Chondrocyte (in vitro differentiated cells): ENCODE data around the gene NUMBL. TPM values are rescaled to one million over a fixed set of nuclear protein-coding genes. Genes with fewer than 3 reads are reported as not detected.

ENCODE experiments used
- DNase-seq: peaks from one replicate; pipeline ENCODE4 v3.0.0; 2021; ENCODE audit warnings: mixed read lengths, low spot score
- H3K27ac Mint-ChIP-seq: one replicate; pipeline ENCODE4 v1.8.0; 2021; ENCODE audit warnings: mild to moderate bottlenecking, moderate library complexity, mixed read lengths; ENCODE audit not compliant: unreplicated experiment
- H3K27me3 Mint-ChIP-seq: 2 replicates; pipeline ENCODE4 v1.8.0; 2021; ENCODE audit warnings: low read depth, mixed read lengths
- H3K36me3 Mint-ChIP-seq: 2 replicates; pipeline ENCODE4 v1.8.0; 2021; ENCODE audit warnings: low read depth, mixed read lengths
- H3K4me1 Mint-ChIP-seq: 2 replicates; pipeline ENCODE4 v1.8.0; 2021; ENCODE audit warnings: low read depth, mild to moderate bottlenecking, mixed read lengths
- H3K4me3 Mint-ChIP-seq: one replicate; pipeline ENCODE4 v1.8.0; 2021; ENCODE audit warnings: mild to moderate bottlenecking, moderate library complexity, mixed read lengths; ENCODE audit not compliant: unreplicated experiment
- H3K9me3 Mint-ChIP-seq: 2 replicates; pipeline ENCODE4 v1.8.0; 2021; ENCODE audit warnings: low read depth, mixed read lengths
- CTCF ChIP-seq: fragments of 200-600 bp; sonication (generic); IDR thresholded peaks from 2 replicates; pipeline ENCODE4 v1.5.0; 2021; ENCODE audit warnings: antibody characterized with exemption, mild to moderate bottlenecking, moderate library complexity
- total RNA-seq: library from RNA; stranded (reverse); gene quantifications from 3 replicates; pipeline ENCODE4 v1.2.1, GENCODE V29; 2021

Gene NUMBL
- total RNA-seq, 1 donor from 2014 or later: 121 TPM

- Mint-ChIP-seq H3K27ac (no peak overlapping the region), H3K9me3 (no peaks in the 10 kb centered on the region), H3K27me3 (no peaks in the 10 kb centered on the region), H3K4me3 (no peak overlapping the region), H3K36me3 (peaks cover 29% of the 10 kb centered on the region), H3K4me1 (peaks cover 3% of the 10 kb centered on the region)
- no peak for DNase-seq
- no peak for TF ChIP-seq CTCF
Observed at GRCh38 chr19:40685016-40685526, 5.4 kb downstream of the NUMBL start.

GRCh38 chr19:40684280-40684679 lies 6.2 kb downstream of the NUMBL start:
- Mint-ChIP-seq H3K27me3 (no peaks in the 10 kb centered on the region), H3K36me3 (peaks cover 32% of the 10 kb centered on the region), H3K4me1 (peaks cover 3% of the 10 kb centered on the region), H3K4me3 (no peak overlapping the region), H3K9me3 (no peaks in the 10 kb centered on the region), H3K27ac (no peak overlapping the region)
- DNase-seq: no peak
- TF ChIP-seq CTCF: no peak

- Mint-ChIP-seq H3K27me3 (no peaks in the 10 kb centered on the region), H3K4me3 (no peak overlapping the region), H3K36me3 (peaks cover 34% of the 10 kb centered on the region), H3K27ac (no peak overlapping the region), H3K9me3 (no peaks in the 10 kb centered on the region), H3K4me1 (peaks cover 3% of the 10 kb centered on the region)
- no peak for TF ChIP-seq CTCF
- no peak for DNase-seq
Observed at GRCh38 chr19:40683437-40683836, 7.0 kb downstream of the NUMBL start.

- no peak for TF ChIP-seq CTCF
- Mint-ChIP-seq H3K4me3 (no peak overlapping the region), H3K27ac (no peak overlapping the region), H3K9me3 (no peaks in the 10 kb centered on the region), H3K36me3 (peaks cover 37% of the 10 kb centered on the region), H3K27me3 (no peaks in the 10 kb centered on the region), H3K4me1 (peaks cover 3% of the 10 kb centered on the region)
- no peak for DNase-seq
Observed at GRCh38 chr19:40682431-40682964, 8.0 kb downstream of the NUMBL start.

- peak overlapping the region; percentile 57 for H3K27ac Mint-ChIP-seq
- peaks cover 39% of the 10 kb centered on the region for H3K36me3 Mint-ChIP-seq
- TF ChIP-seq CTCF: no peak
Observed at GRCh38 chr19:40681039-40681438, 9.4 kb downstream of the NUMBL start.

More at GRCh38 chr19:40681039-40681438, 9.4 kb downstream of the NUMBL start:
- Mint-ChIP-seq H3K4me1 (peaks cover 3% of the 10 kb centered on the region), H3K27me3 (no peaks in the 10 kb centered on the region), H3K9me3 (no peaks in the 10 kb centered on the region), H3K4me3 (no peak overlapping the region)
- no peak for DNase-seq
